GM12878 (cell line): ENCODE data around the gene GCFC2.
A peak's percentile ranks its signal among the peaks of the same experiment; 100 is the strongest.

Experiments
- ETV6 ChIP-seq, 2 experiments: fragments of 450-650 bp in 1 of 2; IDR thresholded peaks in 1 of 2; conservative IDR thresholded peaks in 1 of 2; 2 replicates each; pipeline ENCODE4 v1.6.1; 2014; ENCODE audit warnings: antibody characterized with exemption in 1 of 2, borderline replicate concordance in 1 of 2, low read depth in 1 of 2, mild to moderate bottlenecking in 1 of 2, moderate library complexity in 1 of 2
- EZH2 ChIP-seq: IDR thresholded peaks from 2 replicates; pipeline ENCODE4 v1.6.1; 2012; ENCODE audit warnings: low read depth, mild to moderate bottlenecking, control low read depth, inconsistent platforms, low read length, borderline replicate concordance; ENCODE audit not compliant: control insufficient read depth
- IRF4 ChIP-seq: IDR thresholded peaks from 2 replicates; pipeline ENCODE4 v1.6.1; 2011; ENCODE audit warnings: low read depth, low read length
- JUND ChIP-seq: IDR thresholded peaks from 2 replicates; pipeline ENCODE4 v1.6.1; 2012; ENCODE audit warnings: low read depth, mild to moderate bottlenecking, low read length, improper control_type of control experiment, moderate library complexity
- PAX5 ChIP-seq: IDR thresholded peaks from 2 replicates; pipeline ENCODE4 v1.6.1; 2011; ENCODE audit warnings: low read depth, low read length, borderline replicate concordance
- POLR2A ChIP-seq: IDR thresholded peaks from 2 replicates; pipeline ENCODE4 v1.6.1; 2011; ENCODE audit warnings: low read depth, mild to moderate bottlenecking, low read length
- SIX5 ChIP-seq: IDR thresholded peaks from 2 replicates; pipeline ENCODE4 v1.6.1; 2011; ENCODE audit warnings: mild to moderate bottlenecking, low read depth, low read length, moderate library complexity; ENCODE audit not compliant: severe bottlenecking
- TAF1 ChIP-seq: IDR thresholded peaks from 2 replicates; pipeline ENCODE4 v1.6.1; 2011; ENCODE audit warnings: mild to moderate bottlenecking, low read depth, low read length, borderline replicate concordance
- ZNF384 ChIP-seq: IDR thresholded peaks from 2 replicates; pipeline ENCODE4 v1.6.1; 2012; ENCODE audit warnings: low read depth, mild to moderate bottlenecking, low read length, improper control_type of control experiment, borderline replicate concordance
- TF ChIP-seq, protein P1 (sequence below), 3 experiments: IDR thresholded peaks in 2 of 3; conservative IDR thresholded peaks in 1 of 3; 2 replicates each; pipeline ENCODE4 v1.5.1; 2011; ENCODE audit warnings: low read depth in 3 of 3, low read length in 3 of 3, mild to moderate bottlenecking in 3 of 3, control low read depth in 2 of 3, moderate library complexity in 2 of 3, inconsistent platforms in 1 of 3, mixed read lengths in 1 of 3; ENCODE audit not compliant: control insufficient read depth in 2 of 3, insufficient read depth in 1 of 3; ENCODE audit errors: extremely low read depth in 1 of 3
- TF ChIP-seq, protein P2 (sequence below): fragments of 450-650 bp; IDR thresholded peaks from 2 replicates; pipeline ENCODE4 v1.6.1; 2017; ENCODE audit warnings: mild to moderate bottlenecking

DNA sequence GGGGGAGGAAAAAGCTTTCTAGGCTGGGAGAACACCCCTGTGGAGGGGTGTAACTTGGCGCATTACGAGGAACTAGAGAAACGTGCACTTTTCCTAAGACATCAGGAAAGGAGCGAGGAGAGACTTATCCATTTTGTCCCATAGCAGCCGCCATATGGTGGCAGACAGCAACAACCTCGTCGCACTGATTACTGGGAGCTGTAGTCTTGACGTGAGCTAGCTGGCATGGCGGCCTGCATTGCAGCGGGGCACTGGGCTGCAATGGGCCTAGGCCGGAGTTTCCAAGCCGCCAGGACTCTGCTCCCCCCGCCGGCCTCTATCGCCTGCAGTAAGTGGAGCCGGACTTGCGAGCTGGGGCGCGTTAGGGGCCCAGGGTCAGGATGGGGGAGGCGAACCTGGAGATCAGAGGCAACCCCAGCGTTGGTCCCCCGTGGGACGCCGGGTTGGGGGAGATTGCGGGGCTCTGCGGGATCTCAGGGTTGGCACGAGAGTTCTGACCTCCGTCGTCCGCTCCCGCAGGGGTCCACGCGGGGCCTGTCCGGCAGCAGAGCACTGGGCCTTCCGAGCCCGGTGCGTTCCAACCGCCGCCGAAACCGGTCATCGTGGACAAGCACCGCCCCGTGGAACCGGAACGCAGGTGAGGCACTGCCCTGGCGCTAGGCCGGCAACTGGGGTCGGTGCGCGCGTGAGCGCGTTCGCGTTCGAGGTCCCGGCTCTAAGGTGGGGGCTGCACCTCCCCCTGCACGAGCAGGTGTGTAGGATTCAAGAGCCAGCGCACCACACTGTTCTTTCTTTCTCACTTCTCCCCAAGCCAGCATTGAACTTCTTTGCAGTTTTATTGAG is 63.9 kb downstream of the GCFC2 start, which contains the start of gene MRPL19:
- TF ChIP-seq, protein P1, sequence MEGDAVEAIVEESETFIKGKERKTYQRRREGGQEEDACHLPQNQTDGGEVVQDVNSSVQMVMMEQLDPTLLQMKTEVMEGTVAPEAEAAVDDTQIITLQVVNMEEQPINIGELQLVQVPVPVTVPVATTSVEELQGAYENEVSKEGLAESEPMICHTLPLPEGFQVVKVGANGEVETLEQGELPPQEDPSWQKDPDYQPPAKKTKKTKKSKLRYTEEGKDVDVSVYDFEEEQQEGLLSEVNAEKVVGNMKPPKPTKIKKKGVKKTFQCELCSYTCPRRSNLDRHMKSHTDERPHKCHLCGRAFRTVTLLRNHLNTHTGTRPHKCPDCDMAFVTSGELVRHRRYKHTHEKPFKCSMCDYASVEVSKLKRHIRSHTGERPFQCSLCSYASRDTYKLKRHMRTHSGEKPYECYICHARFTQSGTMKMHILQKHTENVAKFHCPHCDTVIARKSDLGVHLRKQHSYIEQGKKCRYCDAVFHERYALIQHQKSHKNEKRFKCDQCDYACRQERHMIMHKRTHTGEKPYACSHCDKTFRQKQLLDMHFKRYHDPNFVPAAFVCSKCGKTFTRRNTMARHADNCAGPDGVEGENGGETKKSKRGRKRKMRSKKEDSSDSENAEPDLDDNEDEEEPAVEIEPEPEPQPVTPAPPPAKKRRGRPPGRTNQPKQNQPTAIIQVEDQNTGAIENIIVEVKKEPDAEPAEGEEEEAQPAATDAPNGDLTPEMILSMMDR (IDR thresholded peaks at IDR 0.05 in 2 of 3, conservative IDR thresholded peaks at IDR 0.05 in 1 of 3; ENCODE audit: control insufficient read depth in 2 of 3, extremely low read depth in 1 of 3, insufficient read depth in 1 of 3, low read depth in 3 of 3, low read length in 3 of 3): no peak
- TF ChIP-seq PAX5: 0 out of 2 replicates have a peak, but pooled peaks have one; percentile 12
- peak; percentile 86 for TF ChIP-seq POLR2A
- peak; percentile 90; the same call in 1 of the 2 replicates for TF ChIP-seq TAF1
- no peak for TF ChIP-seq EZH2
- TF ChIP-seq, protein P2, sequence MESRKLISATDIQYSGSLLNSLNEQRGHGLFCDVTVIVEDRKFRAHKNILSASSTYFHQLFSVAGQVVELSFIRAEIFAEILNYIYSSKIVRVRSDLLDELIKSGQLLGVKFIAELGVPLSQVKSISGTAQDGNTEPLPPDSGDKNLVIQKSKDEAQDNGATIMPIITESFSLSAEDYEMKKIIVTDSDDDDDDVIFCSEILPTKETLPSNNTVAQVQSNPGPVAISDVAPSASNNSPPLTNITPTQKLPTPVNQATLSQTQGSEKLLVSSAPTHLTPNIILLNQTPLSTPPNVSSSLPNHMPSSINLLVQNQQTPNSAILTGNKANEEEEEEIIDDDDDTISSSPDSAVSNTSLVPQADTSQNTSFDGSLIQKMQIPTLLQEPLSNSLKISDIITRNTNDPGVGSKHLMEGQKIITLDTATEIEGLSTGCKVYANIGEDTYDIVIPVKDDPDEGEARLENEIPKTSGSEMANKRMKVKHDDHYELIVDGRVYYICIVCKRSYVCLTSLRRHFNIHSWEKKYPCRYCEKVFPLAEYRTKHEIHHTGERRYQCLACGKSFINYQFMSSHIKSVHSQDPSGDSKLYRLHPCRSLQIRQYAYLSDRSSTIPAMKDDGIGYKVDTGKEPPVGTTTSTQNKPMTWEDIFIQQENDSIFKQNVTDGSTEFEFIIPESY: peak; percentile 58; the same call in 1 of the 2 replicates
- TF ChIP-seq ETV6 (conservative IDR thresholded peaks at IDR 0.05 in 1 of 2, IDR thresholded peaks at IDR 0.05 in 1 of 2; ENCODE audit: borderline replicate concordance in 1 of 2, low read depth in 1 of 2): no peak
- TF ChIP-seq SIX5: peak; percentile 94
- no peak for TF ChIP-seq IRF4
- TF ChIP-seq JUND: no peak
- no peak for TF ChIP-seq ZNF384
